Adrenal gland (tissue), 12 donors: ENCODE measurements around the gene RAPGEF4. TPM values are rescaled to one million over a fixed set of nuclear protein-coding genes. Genes with fewer than 3 reads are reported as not detected.

Experiments used
- DNase-seq, 7 donors: peaks; one replicate each; pipeline ENCODE4 v3.0.0-alpha.2; 2019 to 2020
- H3K27ac ChIP-seq, 5 donors: fragments of 200-600 bp; sonication (generic) in 4 of 5; 1 replicate in 3 of 5; 2 replicates in 2 of 5; pipeline versions ENCODE4 v1.5.1 to v1.8.0; 2016 to 2020; ENCODE audit warnings: mild to moderate bottlenecking in 1 of 5
- H3K27me3 ChIP-seq: fragments of 200-600 bp; 2 replicates; pipeline ENCODE4 v1.8.0; 2021
- H3K36me3 ChIP-seq, 2 donors: fragments of 200-600 bp; replicated peaks in 1 of 2; 1 replicate in 1 of 2; 2 replicates in 1 of 2; pipeline versions ENCODE4 v1.5.1 to v1.8.0; 2018 to 2022
- H3K4me1 ChIP-seq, 2 donors: fragments of 200-600 bp; replicated peaks in 1 of 2; 1 replicate in 1 of 2; 2 replicates in 1 of 2; pipeline versions ENCODE4 v1.5.1 to v1.8.0; 2018 to 2021
- H3K4me3 ChIP-seq, 4 donors: fragments of 200-600 bp; sonication (generic) in 3 of 4; one replicate each; pipeline ENCODE4 v1.5.1; 2016 to 2018
- H3K9me3 ChIP-seq, 3 donors: fragments of 200-600 bp; sonication (generic) in 1 of 3; replicated peaks in 1 of 3; 1 replicate in 2 of 3; 2 replicates in 1 of 3; pipeline versions ENCODE4 v1.5.1 to v1.8.0; 2016 to 2021
- POLR2A ChIP-seq, 2 donors: fragments of 450-650 bp; IDR thresholded peaks; one replicate each; pipeline ENCODE4 v1.6.1; 2017; ENCODE audit warnings: antibody characterized with exemption in 2 of 2, mild to moderate bottlenecking in 2 of 2, moderate library complexity in 1 of 2
- WGBS, 4 donors: extraction: QIAGEN DNeasy Blood & Tissue Kit in 2 of 4; methylation state at CpG; one replicate each; pipeline versions ENCODE4 v1.1.5 to v1.1.7; 2013 to 2017; 5-methylcytosine and 5-hydroxymethylcytosine counted together
- intact Hi-C, 2 donors: fragments of 100-400 bp; cut with DNase I; formaldehyde crosslinking; loops; one replicate each; pipeline versions ENCODE4 v1.14.1 to v1.15.0; 2022 to 2023
- polyA plus RNA-seq, 3 donors: library from polyadenylated mRNA; stranded (reverse); fragments of 200-250 nt in 2 of 3; fragments of 350-450 nt in 1 of 3; fragmentation: Illumina TruSeq in 1 of 3; extraction: RNeasy Lipid Tissue Mini Kit (QIAGEN cat#74804) in 1 of 3; gene quantifications; one replicate each; pipeline ENCODE4 v1.2.3, GENCODE V29; 2013 to 2014
- total RNA-seq, 9 donors: library from RNA; depleted of rRNA in 4 of 9; stranded (reverse); fragments of >200 nt in 4 of 9; fragments of 120-200 nt in 1 of 9; fragmentation: NEBNext Ultra II Directional in 1 of 9; extraction: Animal tissue kit (Norgen Biotek cat#: 25700) in 1 of 9; gene quantifications; one replicate each; pipeline versions ENCODE4 v1.1.0 to v1.2.4, GENCODE V29; 2013 to 2023
- TF ChIP-seq, protein P1 (sequence below), 6 experiments: fragments of 450-650 bp in 4 of 6; fragments of 200-600 bp in 2 of 6; sonication (generic) in 1 of 6; IDR thresholded peaks; 1 replicate in 5 of 6; 2 replicates in 1 of 6; pipeline versions ENCODE4 v1.5.1 to v1.8.0; 2016 to 2021; ENCODE audit warnings: antibody characterized with exemption in 6 of 6, mild to moderate bottlenecking in 2 of 6, moderate library complexity in 1 of 6
- donor health status: healthy with polysubstance abuse.
- donor health status: Bipolar disorder and iron deficiency.
- donor health status: DM: yes; HTN: yes; CAD: no.
- donor health status: DM: no; HTN: no; CAD: no.
- donor health status: DM: no; HTN: no; CAD: no.
- donor health status: DM: yes; HTN: yes; CAD: no.

The RAPGEF4 gene
- total and polyA plus RNA-seq, 12 donors: 24.8 to 288 (median 101) TPM

DNA sequence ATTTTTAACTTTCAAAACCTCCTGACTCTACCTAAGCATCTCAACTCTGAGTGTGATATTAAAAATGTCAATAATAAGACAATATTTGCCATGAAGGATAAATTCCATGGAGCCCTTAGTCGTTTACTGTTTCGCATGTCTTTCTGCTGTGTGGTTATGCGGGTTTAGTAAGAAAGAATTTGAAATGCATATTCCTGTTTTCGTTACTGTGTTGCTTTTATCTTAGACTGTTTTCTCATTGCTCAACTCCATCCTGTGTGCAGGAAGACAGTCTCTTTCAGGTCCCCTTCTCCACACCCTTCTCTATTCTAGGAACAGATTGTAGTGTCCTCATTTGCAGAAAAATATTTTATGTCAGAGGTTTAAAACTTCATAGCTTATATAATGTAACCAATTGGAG is 257.5 kb downstream of the RAPGEF4 start:
- H3K27ac ChIP-seq: no peak overlapping the region
- peaks cover 0 to 71% of the 10 kb centered on the region in 2 donors for H3K36me3 ChIP-seq
- 79 to 87% (median 84%) methylated on average over 4 of the region's 4 CpGs for WGBS, 4 donors
- TF ChIP-seq, protein P1, sequence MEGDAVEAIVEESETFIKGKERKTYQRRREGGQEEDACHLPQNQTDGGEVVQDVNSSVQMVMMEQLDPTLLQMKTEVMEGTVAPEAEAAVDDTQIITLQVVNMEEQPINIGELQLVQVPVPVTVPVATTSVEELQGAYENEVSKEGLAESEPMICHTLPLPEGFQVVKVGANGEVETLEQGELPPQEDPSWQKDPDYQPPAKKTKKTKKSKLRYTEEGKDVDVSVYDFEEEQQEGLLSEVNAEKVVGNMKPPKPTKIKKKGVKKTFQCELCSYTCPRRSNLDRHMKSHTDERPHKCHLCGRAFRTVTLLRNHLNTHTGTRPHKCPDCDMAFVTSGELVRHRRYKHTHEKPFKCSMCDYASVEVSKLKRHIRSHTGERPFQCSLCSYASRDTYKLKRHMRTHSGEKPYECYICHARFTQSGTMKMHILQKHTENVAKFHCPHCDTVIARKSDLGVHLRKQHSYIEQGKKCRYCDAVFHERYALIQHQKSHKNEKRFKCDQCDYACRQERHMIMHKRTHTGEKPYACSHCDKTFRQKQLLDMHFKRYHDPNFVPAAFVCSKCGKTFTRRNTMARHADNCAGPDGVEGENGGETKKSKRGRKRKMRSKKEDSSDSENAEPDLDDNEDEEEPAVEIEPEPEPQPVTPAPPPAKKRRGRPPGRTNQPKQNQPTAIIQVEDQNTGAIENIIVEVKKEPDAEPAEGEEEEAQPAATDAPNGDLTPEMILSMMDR (IDR thresholded peaks at IDR 0.05): no peak
- TF ChIP-seq POLR2A (IDR thresholded peaks at IDR 0.05): no peak
- no peak overlapping the region for H3K4me3 ChIP-seq
- no peaks in the 10 kb centered on the region for H3K9me3 ChIP-seq
- DNase-seq: no peak
- H3K27me3 ChIP-seq: no peaks in the 10 kb centered on the region
- H3K4me1 ChIP-seq: no peaks in the 10 kb centered on the region
- intact Hi-C loops: no loop called here

- Histone ChIP-seq H3K4me1 (peaks cover 0 to 5% of the 10 kb centered on the region in 2 donors), H3K9me3 (no peaks in the 10 kb centered on the region), H3K27ac (no peak overlapping the region), H3K4me3 (no peak overlapping the region), H3K36me3 (peaks cover 0 to 63% of the 10 kb centered on the region in 2 donors), H3K27me3 (no peaks in the 10 kb centered on the region)
- TF ChIP-seq, protein P1 (IDR thresholded peaks at IDR 0.05): no peak
- no peak for TF ChIP-seq POLR2A (IDR thresholded peaks at IDR 0.05)
- DNase-seq: no peak
- WGBS, 4 donors: 86 to 91% (median 87%) methylated on average over 11 of the region's 11 CpGs
- intact Hi-C loops: no loop called here
These were observed 258.5 kb downstream of the RAPGEF4 start for GRCh38 chr2:172993931-172994717.

DNA sequence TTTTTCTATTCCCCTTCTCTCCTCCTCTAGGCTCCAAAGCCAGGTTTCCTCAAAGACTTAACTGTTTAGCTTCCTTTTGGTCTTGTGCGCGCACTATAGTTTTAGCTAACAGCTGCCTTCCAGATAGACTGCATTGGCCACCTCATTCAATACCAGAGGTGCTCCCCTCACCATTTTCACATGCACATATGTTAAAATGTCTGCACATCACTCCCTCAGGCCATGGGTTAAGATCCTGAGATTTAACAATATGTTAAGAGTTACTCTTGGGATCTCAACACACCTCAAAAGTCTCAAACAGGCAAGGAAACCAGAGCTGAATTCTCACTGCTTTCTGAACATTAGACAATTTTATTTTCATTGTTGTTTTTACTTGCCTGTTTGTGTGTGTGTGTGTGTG is 259.2 kb downstream of the RAPGEF4 start:
- TF ChIP-seq, protein P1 (IDR thresholded peaks at IDR 0.05): no peak
- no peak for TF ChIP-seq POLR2A (IDR thresholded peaks at IDR 0.05)
- WGBS, 4 donors: 97 to 100% (median 98%) methylated on average over 2 of the region's 2 CpGs
- Histone ChIP-seq H3K4me3 (no peak overlapping the region), H3K9me3 (no peaks in the 10 kb centered on the region), H3K27ac (no peak overlapping the region), H3K4me1 (peaks cover 0 to 5% of the 10 kb centered on the region in 2 donors), H3K27me3 (no peaks in the 10 kb centered on the region), H3K36me3 (peaks cover 0 to 61% of the 10 kb centered on the region in 2 donors)
- DNase-seq: no peak
- intact Hi-C loops: no loop called here

- Histone ChIP-seq H3K36me3 (peaks cover 0 to 67% of the 10 kb centered on the region in 2 donors), H3K27me3 (no peaks in the 10 kb centered on the region), H3K27ac (peak overlapping the region in 1 of 5 donors; percentile 36), H3K4me1 (peaks cover 0 to 5% of the 10 kb centered on the region in 2 donors), H3K9me3 (no peaks in the 10 kb centered on the region), H3K4me3 (no peak overlapping the region)
- intact Hi-C loops: no loop called here
- TF ChIP-seq POLR2A (IDR thresholded peaks at IDR 0.05): no peak
- TF ChIP-seq, protein P1 (IDR thresholded peaks at IDR 0.05): peak in 1 of 6 experiments; percentile 8
- peak in 1 of 7 donors; percentile 27 for DNase-seq
- WGBS, 4 donors: 77 to 92% (median 78%) methylated on average over 13 to 14 of the region's 14 CpGs
These were observed 259.9 kb downstream of the RAPGEF4 start for GRCh38 chr2:172995323-172996244.
